Measurements from ENCODE around the gene EPB41.

Gene EPB41

GRCh38 chr1:28914228-28915030 is at the start of gene EPB41:
EPB41 (plus strand) TSS chr1:28914569; CDS start chr1:28987438, 72,869 bp downstream.
- peak; percentile 92 to 93 for DNase-seq

GRCh38 chr1:28864695-28865094 is 49.7 kb upstream of the EPB41 start:
- DNase-seq = no peak

GRCh38 chr1:28865997-28866650 is 48.2 kb upstream of the EPB41 start:
- no peak for DNase-seq

GRCh38 chr1:28867850-28868249 is 46.5 kb upstream of the EPB41 start:
- DNase-seq = no peak

- DNase-seq = no peak
Observed at GRCh38 chr1:28869952-28870351, 44.4 kb upstream of the EPB41 start.

GRCh38 chr1:28871631-28872401 is 42.6 kb upstream of the EPB41 start:
- DNase-seq = no peak

- DNase-seq = peak in 1 of 2 donors; percentile 11
Observed at GRCh38 chr1:28875134-28875533, 39.2 kb upstream of the EPB41 start.

GRCh38 chr1:28877132-28877781 is 37.1 kb upstream of the EPB41 start:
- peak; percentile 73 to 78 for DNase-seq

GRCh38 chr1:28878796-28879195 is 35.6 kb upstream of the EPB41 start:
- DNase-seq = no peak

GRCh38 chr1:28882009-28882628 is 32.2 kb upstream of the EPB41 start:
- peak; percentile 77 to 80 for DNase-seq

GRCh38 chr1:28883242-28883616 is 31.1 kb upstream of the EPB41 start:
- DNase-seq = no peak

- no peak for DNase-seq
Observed at GRCh38 chr1:28885472-28885877, 28.9 kb upstream of the EPB41 start.

- DNase-seq = no peak
Observed at GRCh38 chr1:28885977-28886730, 28.2 kb upstream of the EPB41 start.

- peak; percentile 92 for DNase-seq
Observed at GRCh38 chr1:28886731-28887418, 27.5 kb upstream of the EPB41 start.

GRCh38 chr1:28887419-28887834 is 26.9 kb upstream of the EPB41 start:
- peak; percentile 79 to 83 for DNase-seq

- no peak for DNase-seq
Observed at GRCh38 chr1:28887835-28888682, 26.3 kb upstream of the EPB41 start.

GRCh38 chr1:28888915-28889314 is 25.5 kb upstream of the EPB41 start:
- no peak for DNase-seq

GRCh38 chr1:28889357-28889756 is 25.0 kb upstream of the EPB41 start:
- no peak for DNase-seq

GRCh38 chr1:28890435-28890834 is 23.9 kb upstream of the EPB41 start:
- no peak for DNase-seq

- DNase-seq = no peak
Observed at GRCh38 chr1:28890836-28891235, 23.5 kb upstream of the EPB41 start.
